ENCODE measurements around the gene HEPH. TPM values are rescaled to one million over a fixed set of nuclear protein-coding genes. Genes with fewer than 3 reads are reported as not detected.

The HEPH gene
- total and polyA plus RNA-seq, 2 of the 8 experiments (the other 6 are each of a cell fraction or from before 2014, with no cell fraction given) = 20.2 to 41.4 TPM

GRCh38 chrX:66176134-66176533, 12.1 kb downstream of the HEPH start:
- TF ChIP-seq EZH2 (IDR thresholded peaks at IDR 0.05; ENCODE audit: low read depth, low read length, severe bottlenecking) (no peak), USF2 (IDR thresholded peaks at IDR 0.05; ENCODE audit: low read length) (no peak)
- FAIRE-seq = no peak
- Histone ChIP-seq H3K27me3 (replicated peaks in 1 of 4; ENCODE audit: control insufficient read depth in 3 of 4, extremely low read depth in 1 of 4, insufficient read depth in 3 of 4, low read length in 3 of 4) (no peaks in the 10 kb centered on the region), H2BK20ac (ENCODE audit: low read length) (no peak overlapping the region), H4K5ac (ENCODE audit: insufficient read length, low read depth, low read length) (no peak overlapping the region), H2BK5ac (ENCODE audit: low read depth, low read length) (no peak overlapping the region), H3K9ac (replicated peaks in 1 of 4; ENCODE audit: extremely low read depth in 1 of 4, low read depth in 3 of 4, low read length in 3 of 4) (no peak overlapping the region), H2AFZ (ENCODE audit: low read length) (no peak overlapping the region), H3K4me2 (ENCODE audit: insufficient read depth in 1 of 2, low read depth in 2 of 2, low read length in 2 of 2) (no peak overlapping the region), H3K23me2 (ENCODE audit: low read depth, low read length) (no peaks in the 10 kb centered on the region), H3K4ac (replicated peaks; ENCODE audit: insufficient read length, low read depth, low read length) (no peak overlapping the region), H3K23ac (ENCODE audit: insufficient read length) (no peak overlapping the region), H4K91ac (replicated peaks; ENCODE audit: insufficient read length, low read length) (no peak overlapping the region), H3K18ac (ENCODE audit: extremely low read depth, low read length) (no peak overlapping the region), H4K8ac (ENCODE audit: extremely low read depth, insufficient read depth, low read length) (no peak overlapping the region), H2AK5ac (ENCODE audit: low read depth, low read length) (no peak overlapping the region), H2BK15ac (ENCODE audit: low read length) (no peak overlapping the region), H3K79me1 (ENCODE audit: low read depth, low read length) (no peaks in the 10 kb centered on the region), H3K56ac (replicated peaks; ENCODE audit: insufficient read length, low read depth, low read length) (no peak overlapping the region), H2BK120ac (replicated peaks; ENCODE audit: low read depth, low read length) (no peak overlapping the region), H2BK12ac (ENCODE audit: low read depth, low read length) (no peak overlapping the region), H3K9me3 (ENCODE audit: insufficient read depth in 2 of 2, low read depth in 1 of 2, low read length in 1 of 2) (no peaks in the 10 kb centered on the region), H3K14ac (ENCODE audit: insufficient read length) (no peak overlapping the region), H3K4me1 (replicated peaks in 1 of 4; ENCODE audit: control insufficient read depth in 3 of 4, insufficient read depth in 4 of 4, low read length in 3 of 4) (no peaks in the 10 kb centered on the region), H3K36me3 (ENCODE audit: control insufficient read depth in 2 of 4, insufficient read depth in 4 of 4, low read length in 3 of 4) (peaks cover 0 to 32% (median 12%) of the 10 kb centered on the region in 4 experiments; a peak in 4 of 8 replicates), H3K79me2 (ENCODE audit: control insufficient read depth in 1 of 2, insufficient read depth in 2 of 2, low read length in 2 of 2) (peaks cover 0 to 2% of the 10 kb centered on the region in 2 experiments; a peak in 1 of 4 replicates), H4K20me1 (replicated peaks in 1 of 2; ENCODE audit: control insufficient read depth in 1 of 2, insufficient read depth in 2 of 2, low read length in 2 of 2) (no peaks in the 10 kb centered on the region), H3K4me3 (ENCODE audit: extremely low read depth in 1 of 4, insufficient read depth in 2 of 4, low read depth in 3 of 4, low read length in 4 of 4) (no peak overlapping the region), H3K27ac (ENCODE audit: low read depth, low read length) (no peak overlapping the region)
- no peak for DNase-seq (ENCODE audit: low read depth in 1 of 2, low spot score in 2 of 2)
- WGBS, 2 experiments (ENCODE audit: extremely low coverage in 1 of 2, insufficient coverage in 1 of 2, insufficient read length in 1 of 2, insufficient replicate concordance in 2 of 2, low coverage in 1 of 2, low lambda C conversion rate in 2 of 2, missing lambda C conversion rate in 1 of 2) = 78% methylated on average over 1 of the region's 1 CpG; no CpG with 5 or more reads in 1 of the 2 experiments
- POLR2A ChIA-PET (ENCODE audit: partially characterized antibody) = no interaction called here
- CTCF ChIA-PET (ENCODE audit: partially characterized antibody) = no interaction called here
